Activated naive CD8-positive, alpha-beta T cell treated with anti-CD3 and anti-CD28 coated beads, Interleukin-2, amount 50 U/mL, for 16 hours (primary cell): Measurements from ENCODE around the gene ZNF281.
"Not testable (repeated sequence)": the region's sequence is repeated elsewhere in the genome, so short reads cannot be mapped to it uniquely, and the experiment has no call there.

Experiments used
- DNase-seq: peaks from one replicate; pipeline ENCODE4 v3.0.0-alpha.2; 2020; ENCODE audit warnings: low read depth, low spot score

ZNF281 gene

GRCh38 chr1:200432586-200432985 lies 22.8 kb upstream of the ZNF281 start:
- DNase-seq = no peak

DNA sequence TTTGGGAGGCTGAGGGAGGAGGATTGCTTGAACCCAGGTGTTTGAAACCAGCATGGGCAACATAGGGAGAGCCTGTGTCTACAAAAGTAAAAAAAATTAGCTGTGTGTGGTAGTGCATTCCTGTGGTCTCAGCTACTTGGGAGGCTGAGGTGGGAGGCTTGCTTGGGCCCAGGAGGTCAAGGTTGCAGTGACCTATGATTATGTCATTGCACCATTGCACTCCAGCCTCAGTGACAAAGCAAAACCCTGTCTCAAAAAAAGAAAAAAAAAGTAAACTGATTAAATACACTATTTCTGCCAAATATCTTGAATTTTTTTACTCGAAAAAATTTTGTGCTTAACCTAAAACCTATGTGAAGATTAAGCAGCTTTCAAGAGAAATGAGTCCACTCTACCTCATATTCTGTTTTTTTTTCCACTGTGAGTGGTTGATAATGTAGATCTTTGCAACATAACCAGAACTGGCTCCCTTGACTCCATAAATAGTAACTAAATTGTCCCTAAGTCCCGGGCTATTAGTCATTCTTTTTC lies 19.4 kb upstream of the ZNF281 start:
- DNase-seq = no peak

GRCh38 chr1:200428482-200429205 lies 18.8 kb upstream of the ZNF281 start:
- no peak for DNase-seq

GRCh38 chr1:200427744-200428143 lies 17.9 kb upstream of the ZNF281 start:
- no peak for DNase-seq

DNA sequence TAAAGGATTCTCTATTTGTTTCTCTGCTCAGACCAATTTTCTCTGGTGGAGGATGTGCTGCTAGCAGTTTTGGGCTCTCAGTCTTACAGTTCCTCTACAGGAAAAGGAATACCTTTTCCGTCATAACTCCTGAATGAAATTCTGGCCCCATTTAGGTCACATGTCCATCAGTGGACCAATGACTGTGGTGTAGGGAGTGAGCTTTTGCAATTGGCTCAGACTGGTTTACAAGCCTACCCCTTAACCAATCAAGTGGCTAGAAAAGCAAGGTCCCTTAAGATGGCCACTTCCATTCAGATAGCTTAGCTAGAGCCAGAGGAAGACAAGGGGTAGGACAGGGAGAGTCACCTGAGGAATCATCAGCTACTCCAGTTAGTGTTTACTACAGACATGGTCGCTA lies 16.4 kb upstream of the ZNF281 start:
- DNase-seq = no peak

DNA sequence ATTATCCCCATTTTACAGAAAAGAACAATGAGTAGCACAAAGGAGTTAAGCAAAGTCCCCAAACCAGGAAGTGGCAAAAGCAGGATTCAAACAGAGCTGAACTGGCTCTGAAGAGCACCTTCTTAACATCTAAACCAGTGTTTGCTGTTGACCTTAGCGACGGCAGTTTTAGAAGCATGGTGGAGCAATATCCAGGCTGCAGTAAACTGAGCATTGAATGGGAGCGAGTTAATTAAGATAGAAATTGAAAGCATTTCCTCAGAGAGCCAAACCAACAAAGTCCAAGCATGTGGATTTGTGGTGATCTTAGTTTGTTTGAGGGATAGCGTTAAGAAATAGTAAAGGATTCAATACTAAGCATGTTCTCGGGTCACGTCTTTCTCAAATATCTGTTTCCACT lies 13.4 kb upstream of the ZNF281 start:
- DNase-seq = no peak

DNA sequence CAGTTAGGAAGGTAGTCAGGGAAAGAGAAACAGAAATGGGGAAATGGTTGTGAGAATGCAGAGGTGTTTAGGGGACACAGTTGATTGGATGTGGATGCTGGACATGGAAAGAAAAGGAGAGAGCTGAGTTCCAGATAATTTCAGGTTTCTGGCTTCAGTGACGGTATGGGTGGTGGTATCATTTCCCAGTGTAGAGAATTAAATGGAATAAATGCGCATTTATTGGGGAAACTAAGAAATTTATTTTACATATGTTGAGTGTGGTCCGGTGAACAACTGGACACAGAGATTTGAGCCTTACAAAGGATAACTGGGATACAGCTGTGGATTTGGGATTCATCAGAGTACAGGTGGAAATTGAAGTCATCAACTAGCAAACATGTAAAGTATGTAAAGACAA lies 12.4 kb upstream of the ZNF281 start:
- DNase-seq = no peak

- no peak for DNase-seq
These were observed 6.2 kb upstream of the ZNF281 start for GRCh38 chr1:200415789-200416593.

DNA sequence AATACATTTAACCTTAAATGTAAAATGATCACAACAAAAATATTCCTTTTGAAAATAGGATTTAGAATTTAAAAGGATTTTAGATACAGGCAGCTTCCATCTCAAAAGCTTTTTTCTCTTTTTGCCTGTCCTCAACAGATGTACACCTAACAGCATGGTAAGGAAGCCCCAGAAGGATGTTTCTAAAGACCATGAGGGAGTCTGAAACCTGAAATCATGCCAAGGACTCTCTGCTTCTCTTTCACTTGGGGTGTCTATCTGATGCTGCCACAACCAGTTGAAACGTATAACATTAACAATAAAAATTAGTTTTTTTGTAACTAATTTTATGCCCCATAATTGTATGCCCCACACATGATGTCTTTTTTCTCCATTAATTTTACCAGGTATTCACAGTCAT lies 5.4 kb upstream of the ZNF281 start:
- no peak for DNase-seq

- no peak for DNase-seq
These were observed 4.8 kb upstream of the ZNF281 start for GRCh38 chr1:200414657-200415056.

GRCh38 chr1:200413766-200414165 lies 3.9 kb upstream of the ZNF281 start:
- not testable (repeated sequence) for DNase-seq

GRCh38 chr1:200411406-200412257 lies 1.8 kb upstream of the ZNF281 start:
- DNase-seq = no peak

DNA sequence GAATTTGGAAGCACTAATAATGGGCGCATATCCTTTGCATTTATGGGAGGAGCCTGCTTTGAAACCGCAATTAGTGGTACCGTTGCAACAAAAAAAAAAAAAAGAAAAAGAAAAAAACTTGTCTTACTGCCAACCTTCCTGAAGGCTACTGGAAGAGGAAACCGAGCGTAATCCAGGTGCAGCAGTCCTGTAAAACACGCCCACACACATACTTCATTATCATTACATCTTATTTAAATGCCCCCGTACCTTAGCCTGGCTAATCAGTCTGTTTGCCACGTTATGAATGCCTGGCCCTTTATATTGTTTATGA lies 686 bp upstream of the ZNF281 start:
- no peak for DNase-seq

DNA sequence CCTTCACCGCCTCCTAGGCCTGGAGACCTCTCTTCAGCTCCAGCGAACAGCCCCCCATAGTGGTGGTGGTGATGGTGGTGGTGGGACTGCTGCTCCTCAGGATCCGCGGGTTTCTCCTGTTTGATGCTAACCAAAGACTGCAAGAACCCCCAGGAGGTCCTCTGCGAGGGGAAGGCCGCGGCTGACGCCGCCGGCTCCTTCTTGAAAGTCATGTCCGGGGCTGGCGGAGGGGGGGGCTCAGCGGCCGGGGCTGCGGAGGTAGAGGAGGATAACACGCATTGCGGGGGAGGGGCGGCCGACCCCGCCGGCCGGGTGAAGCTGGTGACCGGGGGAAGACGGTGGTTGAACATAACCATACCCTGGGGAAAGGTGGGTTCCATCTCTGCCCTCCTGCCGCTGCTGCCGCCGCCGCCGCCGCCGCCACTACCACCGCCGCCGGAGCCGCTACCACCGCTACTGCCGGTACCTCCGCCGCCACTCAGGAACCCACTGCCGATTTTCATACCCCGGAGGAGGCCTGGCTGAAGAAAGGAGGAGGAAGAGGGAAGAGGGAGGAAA lies 554 bp downstream of the ZNF281 start:
- peak; percentile 12 for DNase-seq

- DNase-seq = no peak
These were observed 3.6 kb downstream of the ZNF281 start for GRCh38 chr1:200406161-200406797.

DNA sequence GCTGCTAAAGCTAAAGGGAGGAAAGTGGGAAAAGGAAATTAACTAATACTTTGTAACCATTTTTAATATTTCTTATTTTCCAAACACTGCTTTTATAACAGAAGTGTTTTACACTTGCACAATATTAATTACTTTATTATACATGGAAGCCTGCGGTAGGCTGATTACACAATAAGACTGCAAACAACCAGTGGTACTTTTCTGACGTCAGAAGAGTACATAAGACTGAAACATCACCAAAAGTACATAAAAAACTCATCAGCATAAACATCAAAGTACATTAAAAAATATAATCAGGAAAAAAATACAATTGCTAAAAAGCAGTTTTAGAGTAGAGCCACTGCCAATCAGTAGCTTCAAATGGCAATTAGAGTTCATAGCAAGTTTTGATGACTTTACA lies 4.6 kb downstream of the ZNF281 start:
- no peak for DNase-seq

DNA sequence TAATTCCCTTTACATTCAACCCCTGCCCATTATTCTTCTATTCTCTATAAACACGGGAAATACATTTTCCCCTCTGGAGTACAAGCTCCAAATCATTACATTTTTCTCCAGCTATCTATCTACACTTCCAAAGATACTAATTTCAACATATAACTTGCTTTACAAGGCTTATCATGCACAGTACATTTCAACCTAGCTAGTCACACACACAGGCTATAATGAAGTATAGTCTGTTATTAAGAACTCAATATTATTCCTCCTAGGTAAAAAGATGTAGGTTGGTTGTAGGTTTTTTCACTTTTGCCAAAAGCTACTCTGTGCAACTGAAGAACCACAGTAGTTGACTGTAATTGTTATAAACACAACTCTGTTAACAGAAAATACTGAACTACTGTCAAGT lies 8.1 kb downstream of the ZNF281 start:
- DNase-seq = no peak

DNA sequence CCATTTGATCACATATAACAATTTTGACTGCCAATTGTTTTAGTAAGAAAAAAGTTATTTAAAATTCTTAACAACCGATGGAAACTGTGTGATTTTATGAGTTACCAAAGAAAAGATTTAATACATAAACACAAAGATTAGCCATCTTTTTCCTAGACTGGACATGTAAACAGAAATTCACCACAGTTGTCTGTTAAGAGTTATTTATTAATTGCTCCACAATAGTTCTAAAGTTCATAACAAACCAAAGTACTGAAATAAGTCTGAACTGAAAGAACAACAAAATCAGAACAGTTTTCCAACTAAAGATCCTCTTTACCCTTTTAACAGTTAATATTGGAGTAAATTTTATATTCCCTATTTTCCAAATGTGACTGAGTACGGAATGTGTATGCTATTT lies 8.6 kb downstream of the ZNF281 start:
- no peak for DNase-seq

DNA sequence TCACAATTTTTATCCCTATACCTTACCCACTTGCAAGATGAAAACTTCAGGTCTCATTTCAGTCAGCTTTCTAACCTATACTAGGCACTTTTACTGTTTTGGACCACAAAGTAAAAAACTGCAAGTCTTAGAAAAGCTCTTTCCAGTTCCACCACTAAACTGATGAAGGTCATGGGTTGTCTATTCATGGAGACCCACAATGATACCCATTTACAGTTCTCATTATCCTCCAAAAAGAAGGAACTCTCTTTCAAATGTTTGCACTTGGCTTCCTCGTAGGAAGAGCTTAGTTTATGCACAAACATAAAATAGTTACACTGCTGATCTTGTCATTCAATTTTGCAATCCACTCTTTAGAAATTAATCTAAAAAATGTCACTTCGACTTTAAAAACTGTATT lies 9.3 kb downstream of the ZNF281 start:
- no peak for DNase-seq

- DNase-seq = no peak
These were observed 10.0 kb downstream of the ZNF281 start for GRCh38 chr1:200399860-200400259.

- DNase-seq = no peak
These were observed 11.5 kb downstream of the ZNF281 start for GRCh38 chr1:200398373-200398772.
